NCI-H226 (cell line): Measurements from ENCODE around the gene CHST13.

Experiments used
- DNase-seq: peaks from one replicate; pipeline ENCODE4 v3.0.0-alpha.2; 2015

Gene CHST13, protein sequence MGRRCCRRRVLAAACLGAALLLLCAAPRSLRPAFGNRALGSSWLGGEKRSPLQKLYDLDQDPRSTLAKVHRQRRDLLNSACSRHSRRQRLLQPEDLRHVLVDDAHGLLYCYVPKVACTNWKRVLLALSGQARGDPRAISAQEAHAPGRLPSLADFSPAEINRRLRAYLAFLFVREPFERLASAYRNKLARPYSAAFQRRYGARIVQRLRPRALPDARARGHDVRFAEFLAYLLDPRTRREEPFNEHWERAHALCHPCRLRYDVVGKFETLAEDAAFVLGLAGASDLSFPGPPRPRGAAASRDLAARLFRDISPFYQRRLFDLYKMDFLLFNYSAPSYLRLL

DNA sequence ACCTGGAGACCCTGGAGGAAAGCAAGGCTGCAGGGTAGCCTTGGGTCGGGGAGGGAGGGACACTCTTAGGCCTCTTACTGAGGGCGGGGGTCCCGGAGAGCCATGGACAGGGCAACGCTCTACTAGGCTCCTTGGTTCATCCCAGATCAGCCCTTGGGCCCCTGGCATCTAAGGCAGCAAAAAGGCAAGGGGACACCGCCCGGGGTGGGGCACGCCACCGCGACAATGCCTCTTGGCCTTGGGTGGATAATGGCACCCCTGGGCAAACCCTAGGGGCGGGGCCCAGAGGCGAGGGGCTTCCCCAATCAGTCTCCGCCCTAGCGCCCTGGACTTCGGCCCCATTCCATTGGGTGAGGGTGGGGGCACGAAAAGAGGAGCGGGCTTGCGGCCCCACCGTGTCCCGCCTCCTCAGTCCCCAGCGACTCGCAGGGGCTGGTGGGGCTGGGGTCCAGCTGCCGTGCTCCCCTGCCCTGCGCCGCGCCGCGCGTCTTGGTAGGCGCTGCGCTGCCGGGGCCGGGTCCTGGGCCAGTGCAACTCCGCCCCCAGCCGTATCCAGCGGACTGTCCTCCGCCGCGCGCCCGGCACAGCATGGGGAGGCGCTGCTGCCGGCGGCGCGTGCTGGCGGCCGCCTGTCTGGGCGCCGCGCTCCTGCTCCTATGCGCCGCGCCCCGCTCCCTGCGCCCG lies at the start of gene CHST13:
Gene CHST13 (plus strand): TSS at position 411 of the 684 bp plus-strand sequence. CDS start 178 bp downstream, at position 589.
- DNase-seq, result peak; percentile 50

GRCh38 chr3:126474498-126475412 lies 49.2 kb upstream of the CHST13 start:
- DNase-seq, result peak; percentile 16

DNA sequence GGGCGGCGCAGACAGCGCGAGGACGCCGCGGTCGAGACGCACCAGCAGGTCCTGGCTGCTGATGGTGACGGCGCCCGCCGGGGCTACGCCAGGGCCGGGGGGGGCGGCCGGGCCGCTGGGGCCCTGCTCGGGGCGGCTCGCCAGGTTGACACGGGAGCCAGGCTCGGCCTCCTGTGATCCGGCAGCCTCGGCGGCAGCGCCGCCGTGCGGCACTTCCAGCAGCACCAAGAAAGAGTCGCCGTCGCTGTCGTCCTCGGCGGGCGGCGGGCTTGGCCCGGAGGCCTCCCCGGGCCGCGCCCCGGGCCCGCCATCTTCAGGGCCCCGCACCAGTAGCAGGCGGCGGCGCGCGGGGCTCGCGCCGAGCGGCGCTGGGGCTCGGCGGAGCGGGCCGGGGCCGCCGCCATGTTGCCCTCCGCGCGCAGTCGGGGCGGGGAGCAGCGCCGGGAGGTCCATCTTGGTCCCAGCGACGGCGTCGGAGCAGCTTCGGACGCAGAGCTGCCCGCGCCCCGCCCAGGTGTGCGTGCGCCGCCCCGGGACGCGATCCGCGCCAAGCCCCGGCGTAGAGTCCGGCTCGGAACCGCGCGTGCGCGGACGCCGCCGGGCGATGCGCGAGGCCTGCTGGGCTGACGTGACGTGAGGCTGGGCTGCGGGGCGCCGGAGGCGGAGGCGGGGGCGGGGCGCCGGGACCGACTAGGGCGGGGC lies 48.4 kb upstream of the CHST13 start, which contains the start of gene ZXDC:
Gene ZXDC (minus strand): TSS at position 479 of the 702 bp plus-strand sequence. CDS start 26 bp downstream, at position 453.
- peak; percentile 90 for DNase-seq

DNA sequence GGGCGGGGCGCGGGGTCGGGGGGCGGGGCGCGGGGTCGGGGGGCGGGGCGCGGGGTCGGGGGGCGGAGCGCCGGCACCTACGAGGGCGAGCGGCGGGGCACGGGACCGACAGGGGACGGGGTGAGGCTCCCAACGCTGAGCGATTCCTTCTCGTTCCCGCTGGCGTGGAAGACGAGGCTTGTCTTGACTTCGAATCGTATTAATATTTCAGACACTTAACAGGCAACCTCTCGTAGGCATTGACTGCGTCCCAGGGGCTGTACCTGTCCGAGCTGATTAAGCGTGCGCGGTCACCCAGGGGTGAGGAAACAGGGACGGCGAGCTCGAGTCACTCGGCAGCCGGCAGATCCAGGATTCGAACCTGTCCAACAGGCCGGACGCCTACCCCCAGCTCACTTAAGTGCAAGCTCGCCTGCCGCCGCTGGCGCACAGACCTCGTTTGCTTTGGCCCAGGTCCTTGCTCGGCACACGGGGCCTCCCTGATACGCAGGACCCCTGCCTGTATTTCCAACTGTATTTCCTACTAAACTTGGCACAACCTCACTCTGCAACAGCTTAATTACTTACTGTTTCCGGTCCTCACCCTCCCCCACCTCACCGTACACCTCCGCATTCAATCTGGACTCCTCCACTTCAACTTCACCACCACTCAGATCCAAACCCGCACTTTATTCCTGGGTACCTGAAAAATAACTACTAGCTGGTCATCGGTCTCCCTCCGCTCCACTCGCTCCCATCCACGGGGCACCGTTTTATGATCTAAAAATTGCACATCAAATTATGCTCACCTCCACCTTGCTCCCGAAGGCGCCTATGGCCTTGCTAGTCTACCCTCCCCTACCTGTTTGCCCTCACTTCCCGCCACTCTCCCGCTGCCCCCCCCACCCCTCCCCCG lies 47.5 kb upstream of the CHST13 start:
- no peak for DNase-seq

- DNase-seq, result no peak
Observed at GRCh38 chr3:126477061-126477380, 46.9 kb upstream of the CHST13 start.

GRCh38 chr3:126478581-126479310 lies 45.2 kb upstream of the CHST13 start:
- DNase-seq, result no peak

GRCh38 chr3:126479642-126480041 lies 44.3 kb upstream of the CHST13 start:
- DNase-seq, result no peak

DNA sequence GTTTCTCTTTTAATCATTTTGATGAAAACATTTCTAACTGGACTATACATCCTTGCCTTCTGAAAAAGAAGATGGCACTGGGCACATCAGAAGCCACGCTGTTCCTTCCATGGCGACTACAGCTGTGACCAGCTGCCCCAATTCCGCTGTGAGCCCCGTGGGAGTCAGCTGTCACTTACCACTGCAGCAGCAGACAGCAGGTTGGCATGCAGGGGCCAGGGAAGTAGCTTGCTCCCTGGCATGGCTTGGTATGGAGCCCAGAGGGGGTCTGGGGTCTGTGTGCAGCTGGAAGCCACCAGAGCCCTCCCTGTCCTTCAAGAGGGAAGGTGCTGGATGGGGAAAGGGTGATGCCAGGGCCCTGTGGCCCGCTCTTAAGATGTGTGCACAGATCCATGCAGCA lies 43.7 kb upstream of the CHST13 start:
- no peak for DNase-seq

- DNase-seq, result no peak
Observed at GRCh38 chr3:126480861-126481260, 43.1 kb upstream of the CHST13 start.

- no peak for DNase-seq
Observed at GRCh38 chr3:126481808-126482502, 42.0 kb upstream of the CHST13 start.

DNA sequence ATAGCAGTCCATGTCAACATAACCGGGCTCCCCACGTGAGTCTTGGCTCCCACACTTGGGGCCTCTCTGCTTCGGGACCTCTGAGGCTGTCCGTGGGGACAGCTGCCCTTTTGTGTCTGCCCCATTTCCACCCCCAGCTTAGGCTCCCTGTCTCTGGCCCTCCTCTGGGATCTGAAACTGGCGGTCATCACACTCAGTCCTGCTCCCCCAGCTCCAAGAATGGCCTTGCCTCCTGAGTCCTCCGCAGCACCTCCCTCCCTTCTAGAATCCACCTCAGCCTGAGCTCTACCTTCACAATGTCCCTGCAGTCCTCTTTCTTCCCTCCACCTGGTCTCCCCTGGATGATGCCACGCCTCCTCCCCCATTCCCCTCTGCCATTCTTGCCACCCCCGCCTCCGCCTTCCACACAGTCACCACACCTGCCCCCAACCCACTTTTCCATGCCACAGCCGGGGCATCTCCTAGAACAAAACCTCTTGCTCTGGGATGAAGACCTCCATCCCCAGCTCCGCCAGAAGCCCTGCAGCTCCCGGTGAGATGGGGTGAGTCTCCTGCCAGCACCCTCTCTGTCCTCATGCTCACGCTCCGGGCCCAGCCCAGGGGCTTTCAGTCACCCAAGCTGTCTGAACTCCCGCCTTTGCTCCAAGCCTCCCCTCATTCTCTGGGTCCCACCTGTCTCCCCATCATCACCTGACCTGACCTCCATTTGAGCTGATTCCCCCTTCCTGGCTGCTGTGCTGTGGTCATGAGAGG lies 41.3 kb upstream of the CHST13 start:
- no peak for DNase-seq

- no peak for DNase-seq
Observed at GRCh38 chr3:126483321-126483761, 40.6 kb upstream of the CHST13 start.

DNA sequence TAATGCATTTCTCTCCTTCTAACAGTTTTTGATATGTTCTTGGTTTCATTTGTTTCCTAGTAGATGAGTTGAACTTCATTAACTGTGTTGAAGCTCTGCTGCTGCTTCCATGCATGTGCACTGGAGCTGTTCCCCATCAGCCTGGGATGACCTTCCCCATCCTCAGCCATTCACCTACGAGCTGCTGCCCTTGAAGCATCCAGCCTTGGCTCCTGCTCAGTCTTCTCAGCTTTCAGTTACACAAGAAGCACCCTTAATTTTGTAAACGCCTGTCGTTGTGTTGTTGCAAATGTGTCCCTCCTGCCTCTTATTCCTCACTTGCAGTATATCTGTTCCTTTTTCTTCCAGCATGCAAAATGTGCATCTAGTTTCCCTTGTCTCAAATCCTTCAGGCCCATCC lies 39.8 kb upstream of the CHST13 start:
- DNase-seq, result no peak

GRCh38 chr3:126484662-126485061 lies 39.3 kb upstream of the CHST13 start:
- no peak for DNase-seq

DNA sequence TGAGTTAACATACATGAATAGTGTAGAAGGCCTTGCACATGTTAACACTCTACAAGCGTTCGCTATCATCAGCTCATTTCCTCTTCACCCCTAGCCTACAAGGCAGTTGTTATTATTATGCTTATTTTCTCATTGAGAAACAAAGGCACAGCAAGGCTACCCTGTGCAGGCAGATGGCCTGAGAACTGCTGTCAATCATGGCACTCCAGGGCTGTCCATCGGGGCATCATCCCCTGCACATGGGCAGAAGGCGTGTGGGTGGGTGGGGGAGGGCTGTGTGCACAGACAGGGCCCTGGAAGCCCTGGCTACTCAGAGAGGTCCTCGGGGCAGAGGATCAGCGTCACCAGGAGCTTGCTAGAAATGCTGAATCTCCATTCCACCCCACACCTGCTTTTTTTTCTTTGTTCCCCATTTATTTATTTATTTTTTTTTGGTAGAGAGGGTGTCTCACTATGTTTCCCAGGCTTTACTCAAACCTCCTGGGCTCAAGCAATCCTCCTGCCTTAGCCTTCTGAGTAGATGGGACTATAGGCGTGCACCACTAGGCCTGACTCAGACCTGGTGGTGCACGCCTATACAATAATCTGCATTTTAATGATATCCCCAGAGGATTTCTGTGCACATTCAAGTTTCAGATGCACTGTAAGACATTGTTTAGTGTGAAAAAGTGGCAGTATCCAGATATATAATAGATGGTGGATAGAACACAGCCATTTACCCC lies 38.6 kb upstream of the CHST13 start:
- DNase-seq, result no peak

- no peak for DNase-seq
Observed at GRCh38 chr3:126485956-126486355, 38.0 kb upstream of the CHST13 start.

DNA sequence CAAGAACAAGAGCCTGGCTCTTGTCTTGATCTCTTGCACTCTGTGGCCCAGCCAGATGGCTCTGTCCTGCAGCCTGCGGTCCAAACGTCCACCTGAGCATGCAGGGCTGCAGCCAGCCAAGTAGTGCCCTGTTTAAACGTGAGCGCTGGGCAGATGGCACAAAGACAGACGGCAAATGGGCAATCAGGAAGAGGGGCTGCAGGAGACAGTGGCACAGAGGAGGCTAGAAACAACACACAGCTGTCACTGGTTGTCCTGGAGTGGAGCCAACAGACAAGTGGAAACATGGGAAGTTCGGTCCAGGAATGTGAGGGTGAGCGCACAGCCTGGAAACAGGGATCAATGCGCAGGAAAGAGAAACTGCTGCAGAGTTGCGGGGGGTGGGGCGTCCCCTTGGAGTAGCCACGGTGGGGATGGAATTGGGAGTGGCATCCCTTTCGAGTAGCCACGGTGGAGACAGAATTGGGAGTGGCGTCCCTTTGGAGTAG lies 37.6 kb upstream of the CHST13 start:
- no peak for DNase-seq

DNA sequence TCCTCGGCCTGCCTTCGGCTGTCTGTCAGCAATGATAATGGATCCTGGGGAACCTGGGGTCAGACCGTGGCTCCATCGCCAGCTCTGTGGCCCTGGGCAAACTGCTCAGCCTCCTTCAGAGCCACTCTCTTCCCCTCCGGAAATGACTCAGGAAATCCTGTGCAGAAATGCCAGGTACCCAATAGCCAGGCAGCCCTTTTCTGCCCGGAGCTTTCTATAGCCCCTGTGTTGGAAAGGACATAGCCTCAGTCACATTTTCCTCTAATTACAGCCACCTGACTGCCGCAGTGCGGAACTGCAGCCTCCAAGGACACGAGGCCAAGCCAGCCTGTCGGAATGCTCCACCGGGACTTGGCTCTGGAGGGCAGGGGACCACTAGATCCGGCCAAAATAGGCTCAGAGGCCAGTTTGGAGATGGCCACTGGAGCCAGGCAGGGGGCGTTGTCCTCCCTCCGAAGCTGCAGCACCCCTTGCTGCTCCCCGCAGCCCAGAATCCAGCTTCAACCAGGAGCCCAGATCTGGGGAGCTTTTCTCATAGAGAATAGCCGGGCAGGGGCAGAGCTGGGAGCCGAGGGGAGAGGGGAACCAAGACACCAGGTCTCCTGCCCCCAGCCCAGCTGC lies 36.7 kb upstream of the CHST13 start:
- DNase-seq, result peak; percentile 15
